Activated CD4-positive, alpha-beta T cell treated with anti-CD3 and anti-CD28 coated beads for 24 hours (primary cell): Measurements from ENCODE around the gene SCARF2.
"Not testable (repeated sequence)": the region's sequence is repeated elsewhere in the genome, so short reads cannot be mapped to it uniquely, and the experiment has no call there.

Experiments used
- DNase-seq, 2 donors: peaks; one replicate each; pipeline ENCODE4 v3.0.0-alpha.2; 2020; ENCODE audit warnings: low read depth in 2 of 2

SCARF2 gene, protein sequence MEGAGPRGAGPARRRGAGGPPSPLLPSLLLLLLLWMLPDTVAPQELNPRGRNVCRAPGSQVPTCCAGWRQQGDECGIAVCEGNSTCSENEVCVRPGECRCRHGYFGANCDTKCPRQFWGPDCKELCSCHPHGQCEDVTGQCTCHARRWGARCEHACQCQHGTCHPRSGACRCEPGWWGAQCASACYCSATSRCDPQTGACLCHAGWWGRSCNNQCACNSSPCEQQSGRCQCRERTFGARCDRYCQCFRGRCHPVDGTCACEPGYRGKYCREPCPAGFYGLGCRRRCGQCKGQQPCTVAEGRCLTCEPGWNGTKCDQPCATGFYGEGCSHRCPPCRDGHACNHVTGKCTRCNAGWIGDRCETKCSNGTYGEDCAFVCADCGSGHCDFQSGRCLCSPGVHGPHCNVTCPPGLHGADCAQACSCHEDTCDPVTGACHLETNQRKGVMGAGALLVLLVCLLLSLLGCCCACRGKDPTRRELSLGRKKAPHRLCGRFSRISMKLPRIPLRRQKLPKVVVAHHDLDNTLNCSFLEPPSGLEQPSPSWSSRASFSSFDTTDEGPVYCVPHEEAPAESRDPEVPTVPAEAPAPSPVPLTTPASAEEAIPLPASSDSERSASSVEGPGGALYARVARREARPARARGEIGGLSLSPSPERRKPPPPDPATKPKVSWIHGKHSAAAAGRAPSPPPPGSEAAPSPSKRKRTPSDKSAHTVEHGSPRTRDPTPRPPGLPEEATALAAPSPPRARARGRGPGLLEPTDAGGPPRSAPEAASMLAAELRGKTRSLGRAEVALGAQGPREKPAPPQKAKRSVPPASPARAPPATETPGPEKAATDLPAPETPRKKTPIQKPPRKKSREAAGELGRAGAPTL

DNA sequence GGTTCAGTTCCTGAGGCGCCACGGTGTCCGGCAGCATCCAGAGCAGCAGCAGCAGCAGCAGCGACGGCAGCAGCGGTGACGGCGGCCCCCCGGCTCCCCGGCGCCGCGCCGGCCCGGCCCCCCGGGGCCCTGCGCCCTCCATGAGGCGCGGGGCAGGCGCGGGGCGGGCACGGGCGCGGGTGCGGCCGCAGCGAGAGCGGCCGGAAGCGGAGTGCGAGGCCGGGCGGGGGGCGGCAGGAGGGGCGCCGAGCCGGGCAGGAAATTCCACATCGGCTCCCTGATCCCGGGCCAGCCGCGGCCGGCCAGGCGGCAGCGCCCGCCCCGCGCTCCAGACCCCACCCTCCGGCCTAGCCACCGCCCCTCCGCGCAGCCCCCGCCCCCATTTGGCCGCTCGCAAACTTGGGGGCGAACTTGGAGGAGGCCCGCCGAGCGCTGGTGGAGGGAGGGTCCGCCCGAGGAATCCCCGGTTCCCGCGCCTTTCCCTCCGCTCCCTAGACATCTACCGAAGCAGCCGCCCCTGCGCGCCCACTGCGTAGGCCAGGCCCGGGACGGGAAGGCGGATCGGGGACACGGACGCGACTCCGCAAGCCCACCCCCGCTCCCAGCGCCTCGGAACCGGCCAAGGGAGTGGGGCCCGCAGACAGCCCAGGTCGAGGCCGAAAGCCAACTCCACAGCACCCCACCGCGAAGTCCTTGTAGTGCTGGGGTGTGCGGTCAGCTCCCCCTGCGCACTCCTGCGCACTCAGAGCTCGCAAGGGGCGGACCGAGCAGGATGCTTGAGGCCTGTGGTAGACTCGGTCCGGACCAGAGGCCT, at the start of gene SCARF2:
Gene SCARF2 (minus strand): TSS at position 213 of the 814 bp plus-strand sequence. CDS start 71 bp downstream, at position 142.
- DNase-seq = no peak

DNA sequence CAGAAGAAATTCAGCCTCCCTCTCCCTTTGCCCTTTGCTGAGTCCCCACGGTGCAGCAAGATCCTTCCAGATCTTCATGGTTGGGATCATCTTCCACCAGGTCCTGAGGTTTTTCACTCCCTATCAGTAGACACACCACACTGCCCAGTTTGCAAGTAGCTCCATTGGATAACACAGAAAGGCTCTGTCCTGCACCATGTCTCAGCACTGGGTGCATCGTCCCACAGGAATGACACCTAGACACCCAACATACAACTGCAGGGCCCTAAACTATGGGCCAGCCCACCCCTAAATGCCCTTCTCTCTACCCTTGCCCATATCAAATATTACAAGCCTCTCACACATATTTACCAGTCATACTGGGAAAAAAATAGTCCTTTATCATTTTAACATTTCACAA, 48.6 kb upstream of the SCARF2 start:
- DNase-seq = no peak

- DNase-seq = no peak
These were observed 47.5 kb upstream of the SCARF2 start for GRCh38 chr22:20484948-20485683.

GRCh38 chr22:20483771-20484170, 46.1 kb upstream of the SCARF2 start:
- DNase-seq = no peak

DNA sequence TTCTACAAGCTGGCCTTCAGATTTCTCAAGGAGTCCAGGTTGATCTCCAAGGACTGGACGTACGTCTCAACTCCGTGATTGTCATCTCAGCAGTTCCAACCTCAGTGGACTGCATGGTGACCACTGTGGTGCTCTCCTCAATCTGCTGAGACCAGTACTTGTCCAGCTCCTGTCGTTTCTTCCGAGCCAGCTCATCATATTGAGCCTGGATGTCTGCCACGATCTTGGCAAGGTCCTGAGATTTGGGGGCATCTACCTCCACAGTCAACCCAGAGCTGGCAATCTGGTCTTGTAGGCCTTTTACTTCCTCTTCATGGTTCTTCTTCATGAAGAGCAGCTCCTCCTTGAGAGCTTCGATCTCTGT, 45.5 kb upstream of the SCARF2 start:
- DNase-seq = not testable (repeated sequence)

GRCh38 chr22:20479612-20480196, 42.1 kb upstream of the SCARF2 start:
- no peak for DNase-seq

- DNase-seq = not testable (repeated sequence)
These were observed 40.4 kb upstream of the SCARF2 start for GRCh38 chr22:20478059-20478458.

DNA sequence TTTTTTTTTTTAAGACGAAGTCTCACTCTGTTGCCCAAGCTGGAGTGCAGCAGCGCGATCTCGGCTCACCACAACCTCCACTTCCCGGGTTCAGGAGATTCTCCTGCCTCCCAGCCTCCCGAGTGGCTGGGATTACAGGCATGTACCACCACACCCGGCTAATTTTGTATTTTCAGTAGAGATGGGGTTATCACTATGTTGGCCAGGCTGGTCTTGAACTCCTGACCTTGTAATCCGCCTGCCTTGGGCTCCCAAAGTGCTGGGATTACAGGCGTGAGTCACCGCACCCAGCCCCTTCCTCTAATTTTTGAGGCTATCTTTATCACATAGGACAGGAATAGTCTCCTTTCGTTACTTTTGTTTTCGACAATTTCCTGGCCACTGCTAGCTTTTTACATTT, 37.9 kb upstream of the SCARF2 start:
- not testable (repeated sequence) for DNase-seq

- no peak for DNase-seq
These were observed 37.5 kb upstream of the SCARF2 start for GRCh38 chr22:20475115-20475436.

DNA sequence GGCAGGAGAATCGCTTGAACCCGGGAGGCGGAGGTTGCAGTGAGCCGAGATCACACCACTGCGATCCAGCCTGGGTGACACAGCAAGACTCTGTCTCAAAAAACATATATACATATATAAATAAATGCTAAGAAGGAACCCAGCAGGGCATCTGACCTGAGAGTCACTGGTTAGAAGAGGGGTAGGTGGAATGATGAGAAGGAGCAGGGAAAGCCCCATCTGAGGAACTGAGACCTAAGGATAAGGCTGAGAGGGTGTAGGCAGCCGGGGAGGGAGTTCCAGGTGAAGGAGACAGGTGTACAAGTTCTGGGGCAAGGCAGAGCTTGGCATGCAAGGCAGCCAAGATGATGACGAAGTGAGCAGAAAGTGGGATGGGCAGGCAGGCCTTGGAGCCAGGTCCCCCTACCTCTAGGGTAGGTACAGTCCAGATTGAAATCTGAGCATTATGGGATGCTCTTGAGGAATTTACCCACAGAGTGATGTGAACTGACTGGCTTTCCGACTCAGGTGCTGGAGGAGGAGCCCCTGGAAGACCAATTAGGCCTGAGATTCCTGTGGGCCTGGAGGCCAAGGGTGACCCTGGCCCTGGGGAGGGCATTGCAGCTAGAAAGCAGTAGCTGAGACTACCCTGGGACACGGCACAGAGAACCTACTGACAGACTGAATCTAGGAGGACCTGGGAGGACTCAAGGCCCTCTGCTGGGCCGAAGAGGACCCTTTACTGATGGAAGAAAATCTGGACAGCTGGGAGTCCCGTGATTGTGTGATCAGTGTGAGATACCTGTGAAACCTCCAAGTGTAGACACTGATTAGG, 35.2 kb upstream of the SCARF2 start:
- no peak for DNase-seq

- no peak for DNase-seq
These were observed 33.7 kb upstream of the SCARF2 start for GRCh38 chr22:20471126-20471833.

- DNase-seq = not testable (repeated sequence)
These were observed 32.9 kb upstream of the SCARF2 start for GRCh38 chr22:20470525-20470924.

- DNase-seq = no peak
These were observed 31.7 kb upstream of the SCARF2 start for GRCh38 chr22:20469110-20469868.

- DNase-seq = no peak
These were observed 29.2 kb upstream of the SCARF2 start for GRCh38 chr22:20466659-20467379.

- no peak for DNase-seq
These were observed 28.1 kb upstream of the SCARF2 start for GRCh38 chr22:20465759-20466077.

- no peak for DNase-seq
These were observed 27.5 kb upstream of the SCARF2 start for GRCh38 chr22:20464912-20465758.

GRCh38 chr22:20464096-20464614, 26.5 kb upstream of the SCARF2 start:
- DNase-seq = peak; percentile 26
